Heart left ventricle (tissue), 13 donors: Measurements from ENCODE around the gene LRRC74B.

ENCODE experiments used
- CTCF ChIP-seq, 12 donors: fragments of 200-600 bp; sonication (generic) in 4 of 12; IDR thresholded peaks; one replicate each; pipeline versions ENCODE4 v1.5.0 to v1.8.0; 2018 to 2022; ENCODE audit warnings: antibody characterized with exemption in 12 of 12, mild to moderate bottlenecking in 5 of 12
- POLR2A ChIP-seq, 2 donors: fragments of 450-650 bp; IDR thresholded peaks; one replicate each; pipeline ENCODE4 v1.6.1; 2017; ENCODE audit warnings: antibody characterized with exemption in 2 of 2, mild to moderate bottlenecking in 2 of 2, moderate library complexity in 2 of 2
- donor health status: ischemic (EF 13 %, LVEDD 7.1; RV severe dilation, severe dysfunction).
- donor health status: DM: no; HTN: yes; CAD: no.
- donor health status: DM: no; HTN: no; CAD: no.
- donor health status: ischemic (EF 25% LVEDD 6.9; RV normal size, moderate dysfunction).
- donor health status: ischemic (EF 25% LVEDD 5.7; RV mildly dilated, moderate dysfunction).
- donor health status: ischemic (EF 35%, LVEDD 5.7; RV mildly dilated, moderate dysfunction).
- donor health status: nonischemic (EF 11% LVEDD 7.7; RV severe dilation, severe dysfunction).
- donor health status: DM: yes; HTN: yes; CAD: no.
- donor health status: PGD.
- donor health status: ischemic (EF 29% LVEDD 5.4; RV normal size, mild dysfunction).
- donor health status: nonischemic (EF 23%, LVEDD 6.1; RV moderate dilation, normal function).

GRCh38 chr22:21067901-21068680, 22.3 kb downstream of the LRRC74B start:
- TF ChIP-seq CTCF (IDR thresholded peaks at IDR 0.05) (no peak), POLR2A (IDR thresholded peaks at IDR 0.05) (no peak)
